Nephron (organoid): ENCODE data around the gene LRGUK.

ENCODE experiments used
- H3K27ac Mint-ChIP-seq, 3 experiments: 2 replicates each; pipeline ENCODE4 v1.8.0; 2020; ENCODE audit warnings: mixed read lengths in 3 of 3, mild to moderate bottlenecking in 2 of 3, moderate library complexity in 1 of 3
- H3K27me3 Mint-ChIP-seq: 2 replicates; pipeline ENCODE4 v1.8.0; 2021; ENCODE audit warnings: low read depth, mild to moderate bottlenecking, moderate library complexity, mixed read lengths
- H3K36me3 Mint-ChIP-seq: 2 replicates; pipeline ENCODE4 v1.8.0; 2020; ENCODE audit warnings: low read depth, mixed read lengths
- H3K4me1 Mint-ChIP-seq: 2 replicates; pipeline ENCODE4 v1.8.0; 2020; ENCODE audit warnings: mixed read lengths
- H3K4me3 Mint-ChIP-seq, 3 experiments: 2 replicates each; pipeline ENCODE4 v1.8.0; 2020; ENCODE audit warnings: mild to moderate bottlenecking in 3 of 3, mixed read lengths in 3 of 3, moderate library complexity in 2 of 3
- H3K9me3 Mint-ChIP-seq: 2 replicates; pipeline ENCODE4 v1.8.0; 2020; ENCODE audit warnings: mixed read lengths
- TF ChIP-seq, protein P1 (sequence below), 3 experiments: fragments of 200-600 bp; sonication (generic); IDR thresholded peaks; one replicate each; pipeline ENCODE4 v1.5.0; 2021; ENCODE audit warnings: antibody characterized with exemption in 3 of 3; ENCODE audit not compliant: unreplicated experiment in 3 of 3

Gene LRGUK

GRCh38 chr7:134153493-134154136 is 26.5 kb downstream of the LRGUK start:
- Mint-ChIP-seq H3K4me3 (no peak overlapping the region), H3K36me3 (no peaks in the 10 kb centered on the region), H3K4me1 (no peaks in the 10 kb centered on the region), H3K9me3 (no peaks in the 10 kb centered on the region), H3K27ac (peak overlapping the region in 1 of 3 experiments; percentile 40), H3K27me3 (no peaks in the 10 kb centered on the region)
- TF ChIP-seq, protein P1, sequence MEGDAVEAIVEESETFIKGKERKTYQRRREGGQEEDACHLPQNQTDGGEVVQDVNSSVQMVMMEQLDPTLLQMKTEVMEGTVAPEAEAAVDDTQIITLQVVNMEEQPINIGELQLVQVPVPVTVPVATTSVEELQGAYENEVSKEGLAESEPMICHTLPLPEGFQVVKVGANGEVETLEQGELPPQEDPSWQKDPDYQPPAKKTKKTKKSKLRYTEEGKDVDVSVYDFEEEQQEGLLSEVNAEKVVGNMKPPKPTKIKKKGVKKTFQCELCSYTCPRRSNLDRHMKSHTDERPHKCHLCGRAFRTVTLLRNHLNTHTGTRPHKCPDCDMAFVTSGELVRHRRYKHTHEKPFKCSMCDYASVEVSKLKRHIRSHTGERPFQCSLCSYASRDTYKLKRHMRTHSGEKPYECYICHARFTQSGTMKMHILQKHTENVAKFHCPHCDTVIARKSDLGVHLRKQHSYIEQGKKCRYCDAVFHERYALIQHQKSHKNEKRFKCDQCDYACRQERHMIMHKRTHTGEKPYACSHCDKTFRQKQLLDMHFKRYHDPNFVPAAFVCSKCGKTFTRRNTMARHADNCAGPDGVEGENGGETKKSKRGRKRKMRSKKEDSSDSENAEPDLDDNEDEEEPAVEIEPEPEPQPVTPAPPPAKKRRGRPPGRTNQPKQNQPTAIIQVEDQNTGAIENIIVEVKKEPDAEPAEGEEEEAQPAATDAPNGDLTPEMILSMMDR (IDR thresholded peaks at IDR 0.05; ENCODE audit: unreplicated experiment in 3 of 3), result no peak

DNA sequence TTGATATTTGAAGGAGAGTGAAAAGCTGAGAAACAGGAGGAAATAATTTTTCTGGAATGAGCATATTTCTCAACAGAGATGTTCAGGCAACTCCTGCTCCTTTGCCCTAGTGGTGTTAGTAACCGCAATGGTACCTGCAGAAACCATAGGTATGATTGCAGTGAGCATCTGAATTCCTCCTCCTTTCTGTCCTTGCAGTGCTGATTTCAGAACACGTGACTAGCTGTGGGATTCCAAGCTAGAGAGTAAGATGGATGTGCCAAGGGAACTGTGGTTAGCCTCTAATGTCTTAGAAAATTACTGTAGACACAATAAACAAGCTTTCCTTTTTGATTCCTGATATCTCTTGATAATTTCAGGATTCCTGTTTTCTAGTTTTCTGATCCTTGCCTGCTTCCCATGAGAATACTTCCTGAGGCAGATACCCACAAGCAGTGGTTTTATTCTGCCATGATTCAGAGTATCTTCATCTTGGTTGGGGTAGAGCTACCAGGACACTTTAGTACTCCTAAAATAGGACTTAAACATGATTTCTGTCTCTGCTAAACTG is 27.5 kb downstream of the LRGUK start:
- H3K9me3 Mint-ChIP-seq, result no peaks in the 10 kb centered on the region
- no peak overlapping the region for H3K4me3 Mint-ChIP-seq
- no peak overlapping the region for H3K27ac Mint-ChIP-seq
- no peaks in the 10 kb centered on the region for H3K27me3 Mint-ChIP-seq
- H3K4me1 Mint-ChIP-seq, result no peaks in the 10 kb centered on the region
- TF ChIP-seq, protein P1 (IDR thresholded peaks at IDR 0.05; ENCODE audit: unreplicated experiment in 3 of 3), result no peak
- H3K36me3 Mint-ChIP-seq, result no peaks in the 10 kb centered on the region

DNA sequence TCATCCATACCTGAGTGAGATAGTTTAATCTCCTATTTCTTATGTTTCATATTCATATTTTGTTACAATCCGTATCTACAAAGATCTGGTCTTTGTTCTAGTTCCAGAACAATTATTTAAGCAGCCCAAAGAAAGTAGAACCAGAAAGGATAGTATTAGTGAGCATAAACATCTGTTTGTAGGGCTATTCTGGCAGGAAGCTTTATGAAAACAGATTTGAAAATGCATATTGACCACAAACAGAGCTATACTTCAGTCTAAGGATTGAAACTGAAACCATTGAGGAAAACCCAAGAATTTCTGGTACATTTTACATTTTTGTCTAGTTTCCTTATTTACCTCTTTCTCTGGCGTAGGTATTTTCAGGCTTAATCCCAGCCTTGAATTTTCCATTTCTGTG is 28.1 kb downstream of the LRGUK start:
- Mint-ChIP-seq H3K36me3 (no peaks in the 10 kb centered on the region), H3K9me3 (no peaks in the 10 kb centered on the region)
- TF ChIP-seq, protein P1 (IDR thresholded peaks at IDR 0.05; ENCODE audit: unreplicated experiment in 3 of 3), result no peak

GRCh38 chr7:134155871-134156270 is 28.7 kb downstream of the LRGUK start:
- H3K4me1 Mint-ChIP-seq, result no peaks in the 10 kb centered on the region
- TF ChIP-seq, protein P1 (IDR thresholded peaks at IDR 0.05; ENCODE audit: unreplicated experiment in 3 of 3), result no peak
- H3K27me3 Mint-ChIP-seq, result no peaks in the 10 kb centered on the region
- no peak overlapping the region for H3K27ac Mint-ChIP-seq
- no peaks in the 10 kb centered on the region for H3K9me3 Mint-ChIP-seq
- no peaks in the 10 kb centered on the region for H3K36me3 Mint-ChIP-seq
- H3K4me3 Mint-ChIP-seq, result no peak overlapping the region

More for the DNA sequence above, 28.1 kb downstream of the LRGUK start:
- Mint-ChIP-seq H3K4me1 (no peaks in the 10 kb centered on the region), H3K27ac (no peak overlapping the region), H3K4me3 (no peak overlapping the region), H3K27me3 (no peaks in the 10 kb centered on the region)

GRCh38 chr7:134165252-134165651 is 38.1 kb downstream of the LRGUK start:
- no peaks in the 10 kb centered on the region for H3K9me3 Mint-ChIP-seq
- no peaks in the 10 kb centered on the region for H3K36me3 Mint-ChIP-seq
- H3K4me3 Mint-ChIP-seq, result no peak overlapping the region
- H3K4me1 Mint-ChIP-seq, result no peaks in the 10 kb centered on the region
- TF ChIP-seq, protein P1 (IDR thresholded peaks at IDR 0.05; ENCODE audit: unreplicated experiment in 3 of 3), result no peak
- no peak overlapping the region for H3K27ac Mint-ChIP-seq
- H3K27me3 Mint-ChIP-seq, result no peaks in the 10 kb centered on the region

GRCh38 chr7:134167250-134167649 is 40.1 kb downstream of the LRGUK start:
- Mint-ChIP-seq H3K27ac (no peak overlapping the region), H3K4me1 (no peaks in the 10 kb centered on the region), H3K9me3 (no peaks in the 10 kb centered on the region), H3K27me3 (no peaks in the 10 kb centered on the region), H3K4me3 (no peak overlapping the region), H3K36me3 (no peaks in the 10 kb centered on the region)
- TF ChIP-seq, protein P1 (IDR thresholded peaks at IDR 0.05; ENCODE audit: unreplicated experiment in 3 of 3), result no peak
